D721Med (cell line): ENCODE results near the gene SLC46A1.

Source experiments
- DNase-seq: peaks from one replicate; pipeline ENCODE4 v3.0.0; 2011; ENCODE audit warnings: low spot score; ENCODE audit not compliant: insufficient read length
- FAIRE-seq: peaks from 2 replicates; lab custom pipeline; 2011; peaks lifted over from hg19 to GRCh38; lab: Jason Lieb, UNC
- TF ChIP-seq, protein P1 (sequence below): IDR thresholded peaks from 2 replicates; pipeline ENCODE4 v1.5.1; 2012; ENCODE audit warnings: mild to moderate bottlenecking, control low read depth; ENCODE audit not compliant: insufficient read depth; ENCODE audit errors: missing control alignments

Gene SLC46A1

DNA sequence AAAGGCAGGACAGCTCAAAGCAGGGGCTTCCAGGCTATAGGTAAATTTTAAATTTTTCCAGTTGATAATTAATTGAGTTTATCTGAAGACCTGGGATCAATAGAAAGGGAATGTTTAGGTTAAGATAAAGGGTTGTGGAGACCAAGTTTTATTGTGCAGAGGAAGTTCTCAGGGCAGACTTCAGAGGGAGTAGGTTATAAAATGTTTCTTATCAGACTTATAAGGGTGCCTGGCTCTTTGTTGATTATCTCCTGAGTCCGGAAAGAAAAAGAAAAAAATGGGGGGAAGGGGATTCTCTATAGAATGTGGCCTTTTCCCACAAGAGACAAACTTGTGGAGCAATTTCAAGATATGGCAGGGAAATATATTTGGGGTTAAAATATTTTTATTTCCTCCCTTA is 15.9 kb downstream of the SLC46A1 start:
- DNase-seq (no peak), FAIRE-seq (no peak)
- TF ChIP-seq, protein P1, sequence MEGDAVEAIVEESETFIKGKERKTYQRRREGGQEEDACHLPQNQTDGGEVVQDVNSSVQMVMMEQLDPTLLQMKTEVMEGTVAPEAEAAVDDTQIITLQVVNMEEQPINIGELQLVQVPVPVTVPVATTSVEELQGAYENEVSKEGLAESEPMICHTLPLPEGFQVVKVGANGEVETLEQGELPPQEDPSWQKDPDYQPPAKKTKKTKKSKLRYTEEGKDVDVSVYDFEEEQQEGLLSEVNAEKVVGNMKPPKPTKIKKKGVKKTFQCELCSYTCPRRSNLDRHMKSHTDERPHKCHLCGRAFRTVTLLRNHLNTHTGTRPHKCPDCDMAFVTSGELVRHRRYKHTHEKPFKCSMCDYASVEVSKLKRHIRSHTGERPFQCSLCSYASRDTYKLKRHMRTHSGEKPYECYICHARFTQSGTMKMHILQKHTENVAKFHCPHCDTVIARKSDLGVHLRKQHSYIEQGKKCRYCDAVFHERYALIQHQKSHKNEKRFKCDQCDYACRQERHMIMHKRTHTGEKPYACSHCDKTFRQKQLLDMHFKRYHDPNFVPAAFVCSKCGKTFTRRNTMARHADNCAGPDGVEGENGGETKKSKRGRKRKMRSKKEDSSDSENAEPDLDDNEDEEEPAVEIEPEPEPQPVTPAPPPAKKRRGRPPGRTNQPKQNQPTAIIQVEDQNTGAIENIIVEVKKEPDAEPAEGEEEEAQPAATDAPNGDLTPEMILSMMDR: no peak

DNA sequence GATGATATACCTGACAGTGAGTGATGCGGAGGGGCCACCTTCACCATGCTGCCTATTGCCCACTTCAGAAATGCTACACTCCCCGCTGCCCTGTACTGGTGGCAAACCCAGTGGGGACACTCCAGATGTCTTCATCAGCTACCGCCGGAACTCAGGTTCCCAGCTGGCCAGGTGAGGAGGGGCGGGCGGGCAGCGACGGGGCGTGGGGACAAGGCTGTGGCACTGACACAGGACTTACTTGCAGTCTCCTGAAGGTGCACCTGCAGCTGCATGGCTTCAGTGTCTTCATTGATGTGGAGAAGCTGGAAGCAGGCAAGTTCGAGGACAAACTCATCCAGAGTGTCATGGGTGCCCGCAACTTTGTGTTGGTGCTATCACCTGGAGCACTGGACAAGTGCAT is 17.9 kb downstream of the SLC46A1 start:
- TF ChIP-seq, protein P1: no peak
- no peak for FAIRE-seq

DNA sequence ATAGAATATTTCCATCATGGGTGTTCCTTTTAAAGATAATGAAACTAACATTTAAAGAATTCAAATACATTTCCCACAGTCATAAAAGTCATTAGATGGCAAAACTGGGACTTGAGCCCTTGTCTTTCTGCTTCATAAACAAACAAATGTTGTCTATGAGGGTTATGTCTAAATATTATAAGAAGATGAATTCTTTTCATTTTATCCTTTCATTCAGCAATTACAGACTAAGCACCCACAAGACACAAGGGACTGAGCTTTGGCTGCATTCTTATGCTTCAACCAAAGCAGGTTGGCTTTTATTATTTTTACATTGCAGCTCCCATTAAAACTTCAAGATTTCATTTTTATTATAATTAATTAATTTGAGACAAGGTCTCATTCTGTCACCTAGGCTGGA is 19.6 kb downstream of the SLC46A1 start:
- DNase-seq (no peak), FAIRE-seq (no peak)
- TF ChIP-seq, protein P1: no peak

More for the DNA sequence above, 17.9 kb downstream of the SLC46A1 start:
- no peak for DNase-seq

DNA sequence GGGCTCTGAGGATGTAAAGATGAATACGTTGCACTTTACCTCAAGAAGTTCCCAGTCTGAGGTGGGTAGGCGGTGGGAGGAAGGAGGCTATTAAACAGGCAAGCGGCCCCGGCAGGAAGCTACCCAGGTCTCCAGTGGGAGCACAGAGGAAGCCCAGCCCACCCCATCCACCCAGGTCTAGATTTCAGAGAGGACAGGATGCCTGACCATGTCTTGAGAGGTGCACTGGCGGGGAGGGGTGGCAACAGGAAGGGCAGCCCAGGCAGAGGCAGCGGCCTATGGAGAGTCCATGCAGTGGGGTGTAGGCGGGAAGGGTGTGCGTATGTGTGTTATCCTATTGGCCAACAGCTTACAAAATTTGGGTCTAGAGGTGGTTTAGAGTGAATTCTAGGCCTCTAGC is 20.6 kb downstream of the SLC46A1 start:
- TF ChIP-seq, protein P1: no peak
- FAIRE-seq: no peak

DNA sequence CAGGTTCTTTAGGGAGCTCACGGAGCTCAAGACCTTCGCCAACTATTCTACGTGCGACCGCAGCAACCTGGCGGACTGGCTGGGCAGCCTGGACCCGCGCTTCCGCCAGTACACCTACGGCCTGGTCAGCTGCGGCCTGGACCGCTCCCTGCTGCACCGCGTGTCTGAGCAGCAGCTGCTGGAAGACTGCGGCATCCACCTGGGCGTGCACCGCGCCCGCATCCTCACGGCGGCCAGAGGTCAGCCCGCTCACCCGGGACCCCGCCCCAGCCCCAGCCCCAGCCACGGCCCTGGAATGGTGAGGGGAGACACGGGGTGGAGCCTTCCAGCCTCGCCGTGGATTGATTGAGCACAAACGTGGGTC is 21.0 kb downstream of the SLC46A1 start:
- FAIRE-seq (no peak), DNase-seq (no peak)
- TF ChIP-seq, protein P1: no peak

More for the DNA sequence above, 20.6 kb downstream of the SLC46A1 start:
- DNase-seq: no peak

DNA sequence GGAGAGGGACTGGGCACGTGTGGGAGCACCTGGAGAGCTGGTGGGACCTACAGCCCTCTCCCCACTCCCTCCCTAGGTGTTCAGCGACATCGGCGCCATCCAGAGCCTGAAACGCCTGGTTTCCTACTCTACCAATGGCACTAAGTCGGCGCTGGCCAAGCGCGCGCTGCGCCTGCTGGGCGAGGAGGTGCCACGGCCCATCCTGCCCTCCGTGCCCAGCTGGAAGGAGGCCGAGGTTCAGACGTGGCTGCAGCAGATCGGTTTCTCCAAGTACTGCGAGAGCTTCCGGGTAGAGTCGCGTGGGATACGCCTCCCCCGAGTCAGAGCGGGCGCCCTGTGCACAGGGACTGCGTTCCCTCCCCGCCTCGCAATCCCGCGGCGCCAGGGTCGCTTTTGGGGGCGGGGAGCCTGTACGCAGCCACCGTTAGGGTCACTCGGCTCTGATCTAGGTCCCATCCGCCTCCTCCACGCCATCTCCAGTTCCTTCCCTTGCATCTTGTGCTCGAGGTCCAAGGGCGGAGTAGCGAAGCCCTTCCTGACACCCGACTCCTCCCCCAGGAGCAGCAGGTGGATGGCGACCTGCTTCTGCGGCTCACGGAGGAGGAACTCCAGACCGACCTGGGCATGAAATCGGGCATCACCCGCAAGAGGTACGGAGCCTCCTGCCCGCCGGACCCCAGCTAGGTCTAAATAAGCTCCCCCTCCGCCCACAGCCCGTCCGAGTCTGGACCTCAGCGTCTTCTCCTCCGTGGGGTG is 21.6 kb downstream of the SLC46A1 start:
- no peak for DNase-seq
- FAIRE-seq: no peak
- TF ChIP-seq, protein P1: no peak

DNA sequence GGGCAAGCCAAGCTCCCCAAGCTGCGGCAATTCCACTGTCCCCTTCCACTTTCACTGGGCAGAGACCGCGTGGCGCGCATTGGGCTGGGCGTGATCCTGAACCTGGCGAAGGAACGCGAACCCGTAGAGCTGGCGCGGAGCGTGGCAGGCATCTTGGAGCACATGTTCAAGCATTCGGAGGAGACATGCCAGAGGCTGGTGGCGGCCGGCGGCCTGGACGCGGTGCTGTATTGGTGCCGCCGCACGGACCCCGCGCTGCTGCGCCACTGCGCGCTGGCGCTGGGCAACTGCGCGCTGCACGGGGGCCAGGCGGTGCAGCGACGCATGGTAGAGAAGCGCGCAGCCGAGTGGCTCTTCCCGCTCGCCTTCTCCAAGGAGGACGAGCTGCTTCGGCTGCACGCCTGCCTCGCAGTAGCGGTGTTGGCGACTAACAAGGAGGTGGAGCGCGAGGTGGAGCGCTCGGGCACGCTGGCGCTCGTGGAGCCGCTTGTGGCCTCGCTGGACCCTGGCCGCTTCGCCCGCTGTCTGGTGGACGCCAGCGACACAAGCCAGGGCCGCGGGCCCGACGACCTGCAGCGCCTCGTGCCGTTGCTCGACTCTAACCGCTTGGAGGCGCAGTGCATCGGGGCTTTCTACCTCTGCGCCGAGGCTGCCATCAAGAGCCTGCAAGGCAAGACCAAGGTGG is 24.7 kb downstream of the SLC46A1 start:
- TF ChIP-seq, protein P1: no peak
- DNase-seq: no peak

More for the DNA sequence above, 24.7 kb downstream of the SLC46A1 start:
- FAIRE-seq: no peak
